Activated CD8-positive, alpha-beta memory T cell treated with anti-CD3 and anti-CD28 coated beads, Interleukin-2, amount 50 U/mL, for 1 hour (primary cell): ENCODE measurements around the gene MADCAM1.
A peak's percentile ranks its signal among the peaks of the same experiment; 100 is the strongest.

ENCODE experiments used
- DNase-seq: peaks from one replicate; pipeline ENCODE4 v3.0.0-alpha.2; 2020; ENCODE audit errors: extremely low read depth

MADCAM1 gene

DNA sequence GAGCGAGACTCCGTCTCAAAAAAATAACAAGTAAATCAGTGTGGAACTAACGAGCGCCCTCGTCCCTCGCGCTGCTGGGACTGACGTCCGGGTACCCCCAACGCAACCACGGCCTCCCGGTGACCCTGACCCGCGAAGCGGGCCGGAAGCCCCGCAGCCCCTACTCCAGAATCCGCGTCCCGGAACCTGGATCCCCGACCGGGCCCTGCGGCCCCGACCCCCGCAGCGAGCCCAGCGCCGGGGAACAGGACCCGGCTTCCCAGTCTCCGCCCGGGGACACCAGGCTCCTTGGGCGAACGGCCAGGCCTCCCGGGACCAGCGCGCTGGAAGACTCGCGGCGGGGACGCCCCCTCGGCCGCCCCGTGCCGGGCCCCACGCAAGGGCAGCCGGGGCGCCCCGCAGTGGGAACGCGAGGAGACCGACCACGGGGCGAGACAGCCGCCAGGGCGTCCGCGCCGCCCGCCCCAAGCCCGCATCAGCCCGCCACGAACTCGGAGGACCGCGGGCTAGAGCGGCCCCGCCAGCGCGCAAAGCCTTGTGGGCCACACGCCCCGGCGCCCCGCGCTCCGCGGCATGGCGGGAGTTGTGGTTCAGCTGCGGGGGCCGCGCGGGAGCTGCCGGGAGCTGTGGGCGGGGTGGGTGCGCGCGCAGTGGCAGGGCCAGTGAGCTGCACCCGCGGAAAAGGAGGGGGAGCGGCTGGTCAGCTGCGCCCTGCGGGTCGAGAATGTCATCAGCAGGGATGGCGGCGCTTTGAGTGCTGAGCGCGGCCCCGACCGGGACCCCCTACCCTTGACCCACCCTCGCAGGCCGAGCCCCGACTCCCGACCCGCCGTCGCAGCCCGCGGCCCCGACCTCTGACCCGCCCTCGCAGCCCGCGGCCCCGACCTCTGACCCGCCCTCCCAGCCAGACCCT lies 7.5 kb upstream of the MADCAM1 start:
- peak; percentile 70 for DNase-seq

DNA sequence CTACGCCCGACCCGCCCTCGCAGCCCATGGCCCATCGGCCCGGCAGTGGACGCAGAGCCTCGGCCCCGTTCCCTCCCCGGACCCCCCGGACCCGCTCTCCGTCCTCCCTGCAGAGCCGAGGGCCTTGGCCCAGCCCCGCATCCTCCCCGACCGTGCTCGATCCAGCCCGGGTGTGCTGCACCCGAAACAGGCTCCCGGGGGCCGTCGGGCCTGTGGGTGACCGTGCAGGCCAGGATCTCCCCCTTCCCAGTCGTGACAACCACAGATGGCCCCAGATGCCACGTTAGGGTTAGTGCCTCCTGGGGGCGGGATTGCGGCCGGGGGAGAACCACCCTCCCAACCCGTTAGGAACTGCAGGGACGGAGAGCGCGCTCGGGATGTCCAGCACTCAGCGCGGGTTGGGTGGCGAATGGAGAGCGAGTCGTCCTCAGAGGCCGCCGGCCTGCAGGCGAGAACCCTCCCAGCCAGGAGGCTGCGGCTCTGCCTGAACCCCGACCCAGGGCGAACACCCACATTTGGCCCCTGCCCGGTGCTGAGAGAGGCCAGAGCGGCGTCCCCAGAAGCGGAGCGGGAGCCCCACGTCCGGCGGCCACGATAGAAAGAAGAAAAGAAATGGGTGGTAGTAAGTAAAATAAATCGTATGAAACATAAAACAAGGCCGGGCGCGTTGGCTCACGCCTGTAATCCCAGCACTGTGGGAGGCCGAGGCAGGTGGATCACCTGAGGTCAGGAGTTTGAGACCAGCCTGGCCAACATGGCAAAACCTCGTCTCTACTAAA lies 6.7 kb upstream of the MADCAM1 start:
- no peak for DNase-seq

- DNase-seq, result no peak
Measured at GRCh38 chr19:491146-491741, 5.0 kb upstream of the MADCAM1 start.

GRCh38 chr19:492091-492531 lies 4.2 kb upstream of the MADCAM1 start:
- DNase-seq, result no peak

DNA sequence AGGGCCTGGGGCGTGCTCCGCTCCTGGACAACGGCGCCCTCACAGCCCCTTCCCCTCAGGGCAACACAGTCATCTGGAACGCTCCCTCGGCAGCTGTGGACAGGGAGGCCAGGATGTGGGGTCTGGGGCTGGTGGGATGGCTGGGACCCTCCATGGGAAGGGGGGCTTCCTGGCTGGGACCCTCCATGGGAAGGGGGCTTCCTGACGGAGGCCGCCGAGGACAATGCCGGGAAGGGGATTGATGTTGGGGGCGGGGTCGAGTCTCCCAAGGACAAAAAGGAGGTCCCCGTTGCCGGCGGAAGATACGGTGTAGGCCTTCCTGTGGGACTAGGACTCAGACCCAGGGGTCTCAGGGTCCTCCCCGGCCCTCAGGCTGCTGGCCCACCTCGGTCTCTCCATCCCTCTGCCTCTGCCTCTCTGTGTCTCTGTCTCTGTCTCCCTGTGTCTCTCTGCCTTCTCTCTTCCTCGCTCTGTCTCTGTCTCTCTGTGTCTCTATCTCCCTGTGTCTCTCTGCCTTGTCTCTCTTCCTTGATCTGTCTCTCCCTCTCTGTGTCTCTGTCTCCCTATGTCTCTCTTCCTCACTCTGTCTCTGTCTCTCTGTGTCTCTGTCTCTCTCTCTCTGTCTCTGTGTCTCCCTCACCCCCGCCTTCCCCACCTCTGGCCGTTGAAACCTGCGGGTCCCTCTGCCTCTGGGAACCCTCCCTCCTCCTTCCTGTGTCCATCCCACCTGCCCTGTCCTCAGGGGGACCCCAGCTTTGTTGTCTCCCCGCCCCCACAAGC lies 2.7 kb upstream of the MADCAM1 start:
- no peak for DNase-seq

DNA sequence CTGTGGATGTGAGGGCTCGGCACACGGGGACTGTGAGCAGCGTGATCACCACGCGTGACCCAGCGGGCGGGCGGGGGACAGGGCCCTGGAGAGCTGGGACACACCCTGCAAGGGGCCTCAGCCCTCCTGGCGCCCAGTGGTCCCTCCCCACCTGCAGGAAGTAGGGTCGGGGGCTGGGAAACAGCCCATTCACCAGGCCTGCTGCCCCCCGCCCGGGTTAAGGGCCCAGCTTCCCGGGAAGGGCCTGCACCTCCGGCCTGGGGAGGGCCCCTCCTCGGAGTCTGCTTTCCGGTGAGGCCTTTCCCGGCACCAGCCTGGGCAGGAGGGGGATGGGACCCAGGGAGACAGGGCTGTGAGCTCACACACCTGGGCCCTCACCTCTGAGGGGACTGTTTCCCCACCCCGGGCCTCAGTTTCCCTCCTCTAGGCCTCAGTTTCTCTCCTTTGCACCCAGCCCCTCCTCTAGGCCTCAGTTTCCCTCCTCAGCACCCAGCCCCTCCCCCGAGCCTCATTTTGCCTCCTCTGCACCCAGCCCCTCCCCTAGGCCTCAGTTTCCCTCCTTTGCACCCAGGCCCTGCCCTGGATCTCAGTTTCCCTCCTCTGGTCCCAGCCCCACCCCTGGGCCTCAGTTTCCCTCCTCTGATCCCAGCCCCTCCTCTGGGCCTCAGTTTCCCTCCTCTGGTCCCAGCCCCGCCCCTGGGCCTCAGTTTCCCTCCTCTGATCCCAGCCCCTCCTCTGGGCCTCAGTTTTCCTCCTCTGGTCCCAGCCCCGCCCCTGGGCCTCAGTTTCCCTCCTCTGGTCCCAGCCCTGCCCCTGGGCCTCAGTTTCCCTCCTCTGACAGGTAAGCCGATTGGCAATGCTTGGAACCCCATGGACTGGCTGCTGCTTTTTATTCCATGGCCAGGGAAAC lies 1.9 kb upstream of the MADCAM1 start:
- no peak for DNase-seq

GRCh38 chr19:495081-495401 lies 1.2 kb upstream of the MADCAM1 start:
- no peak for DNase-seq

DNA sequence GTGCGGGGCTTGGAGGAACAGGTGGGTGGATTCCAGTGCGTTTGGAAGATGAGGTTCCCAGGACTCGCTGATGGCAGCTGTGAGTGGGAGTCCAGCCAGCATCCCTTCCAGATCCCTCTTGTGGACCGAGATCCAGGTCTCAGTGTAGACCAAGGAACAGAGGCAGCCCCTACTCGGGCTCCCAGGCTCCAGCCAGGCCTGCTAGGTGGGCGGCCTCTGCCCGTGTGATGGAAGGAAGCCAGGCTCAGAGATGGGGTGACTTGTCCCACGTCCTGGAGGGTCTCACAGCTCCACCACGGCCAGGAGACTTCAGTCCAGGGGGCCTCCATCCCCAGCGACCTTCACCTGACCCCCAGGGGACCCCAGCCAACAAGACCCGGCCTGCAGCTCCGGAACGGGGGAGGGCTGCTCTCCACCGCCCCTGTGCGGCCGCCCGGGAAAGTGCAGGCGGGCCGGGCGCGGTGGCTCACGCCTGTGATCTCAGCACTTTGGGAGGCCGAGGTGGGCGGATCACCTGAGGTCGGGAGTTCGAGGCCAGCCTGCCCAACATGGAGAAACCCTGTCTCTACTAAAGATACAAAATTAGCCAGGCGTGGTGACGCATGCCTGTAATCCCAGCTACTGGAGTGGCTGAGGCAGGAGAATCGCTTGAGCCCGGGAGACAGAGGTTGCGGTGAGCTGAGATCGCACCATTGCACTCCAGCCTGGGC lies 729 bp upstream of the MADCAM1 start:
- no peak for DNase-seq

GRCh38 chr19:496986-497385 lies 700 bp downstream of the MADCAM1 start:
- DNase-seq, result no peak

DNA sequence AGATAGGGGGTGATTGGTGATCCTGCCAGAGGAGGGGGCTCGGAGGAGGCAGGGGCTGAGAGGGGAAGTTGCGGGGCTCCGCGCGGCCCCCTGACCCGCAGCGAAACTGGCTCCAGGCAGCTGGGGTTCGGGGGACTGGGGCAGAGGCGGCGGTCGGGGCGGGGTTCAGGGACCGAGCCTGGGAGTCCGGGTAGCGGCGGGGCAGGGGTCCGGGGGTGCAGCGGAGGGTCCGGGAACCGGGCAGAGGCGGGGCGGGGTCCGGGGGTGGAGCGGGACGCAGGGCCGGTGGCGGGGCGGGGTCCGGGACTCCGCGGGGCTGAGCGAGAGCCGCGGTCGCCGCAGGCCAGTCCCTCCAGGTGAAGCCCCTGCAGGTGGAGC lies 1.2 kb downstream of the MADCAM1 start:
- DNase-seq, result no peak

- DNase-seq, result no peak
Measured at GRCh38 chr19:497869-498510, 1.7 kb downstream of the MADCAM1 start.

GRCh38 chr19:498511-498891 lies 2.2 kb downstream of the MADCAM1 start:
- DNase-seq, result no peak

DNA sequence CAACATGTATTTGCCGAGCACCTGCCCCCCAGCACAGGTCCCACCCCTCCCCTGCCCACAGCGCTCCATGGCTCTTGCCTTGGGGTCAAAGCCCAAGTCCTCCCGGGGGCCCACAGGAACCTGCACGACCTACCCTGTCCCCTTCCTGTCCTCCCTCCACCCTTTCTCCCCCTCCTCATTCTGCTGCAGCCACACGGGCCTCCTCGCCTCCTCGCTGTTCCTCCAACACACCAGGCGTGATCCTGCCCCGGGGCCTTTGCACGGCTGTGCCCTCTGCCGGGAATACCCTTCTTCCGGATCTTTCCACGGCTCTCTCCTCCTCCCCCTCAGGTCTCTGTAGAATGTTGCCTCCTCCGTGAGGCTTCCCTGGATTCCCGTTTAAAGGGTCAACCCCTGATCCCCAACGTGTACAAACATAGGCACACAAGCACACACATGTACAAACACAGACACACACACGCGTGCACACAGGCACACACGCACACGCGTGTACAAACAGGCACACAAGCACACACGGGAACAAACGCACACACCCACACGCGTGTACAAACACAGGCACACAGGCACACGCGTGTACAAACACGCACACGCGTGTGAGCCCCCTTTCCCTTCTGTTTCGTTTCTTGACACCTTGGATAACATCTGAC lies 2.8 kb downstream of the MADCAM1 start:
- no peak for DNase-seq

GRCh38 chr19:501646-502045 lies 5.4 kb downstream of the MADCAM1 start:
- DNase-seq, result no peak

- DNase-seq, result no peak
Measured at GRCh38 chr19:504616-505015, 8.3 kb downstream of the MADCAM1 start.

- DNase-seq, result peak; percentile 95
Measured at GRCh38 chr19:506404-507285, 10.4 kb downstream of the MADCAM1 start.

DNA sequence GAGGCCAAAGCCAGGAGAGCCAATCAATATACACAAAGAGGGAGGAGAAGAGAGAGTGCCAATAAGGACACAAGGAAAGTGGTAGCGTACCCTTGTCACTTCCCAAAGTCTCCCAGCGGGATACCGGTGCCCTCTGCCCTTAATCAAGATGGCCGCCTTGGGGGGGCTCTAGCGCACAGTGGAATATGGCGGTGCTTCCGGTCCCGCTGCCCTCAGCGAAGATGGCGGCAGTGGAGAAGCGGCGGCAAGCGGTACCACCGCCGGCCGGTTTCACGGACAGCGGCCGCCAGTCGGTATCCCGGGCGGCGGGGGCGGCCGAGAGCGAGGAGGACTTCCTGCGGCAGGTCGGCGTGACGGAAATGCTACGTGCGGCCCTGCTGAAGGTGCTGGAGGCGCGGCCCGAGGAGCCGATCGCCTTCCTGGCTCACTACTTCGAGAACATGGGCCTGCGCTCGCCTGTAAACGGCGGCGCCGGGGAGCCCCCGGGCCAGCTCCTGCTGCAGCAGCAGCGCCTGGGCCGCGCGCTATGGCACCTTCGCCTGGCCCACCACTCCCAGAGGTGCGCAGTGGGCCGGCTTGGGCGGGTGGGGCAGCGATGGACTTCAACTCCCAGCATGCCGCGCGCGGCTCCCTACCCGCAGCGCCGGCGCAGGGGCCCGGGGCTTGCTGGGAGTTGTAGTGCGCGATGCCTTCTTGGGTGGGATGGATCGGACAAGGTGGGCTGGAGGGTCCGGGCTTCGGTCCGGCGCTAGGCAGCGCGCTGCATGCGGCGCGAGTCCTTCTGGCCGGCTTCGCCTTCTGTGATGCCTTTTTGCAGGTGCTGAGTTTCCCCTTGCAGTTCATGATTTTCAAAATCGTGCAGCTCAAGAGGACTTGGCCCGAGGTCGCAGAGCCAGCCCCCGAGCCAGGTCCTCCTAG lies 11.3 kb downstream of the MADCAM1 start, which contains the start of gene TPGS1:
TPGS1 (plus strand) TSS at position 212 of the 918 bp plus-strand sequence; CDS start at position 222, 10 bp downstream.
- peak; percentile 79 for DNase-seq
